Measurements from ENCODE around the gene C2orf49.

DNA sequence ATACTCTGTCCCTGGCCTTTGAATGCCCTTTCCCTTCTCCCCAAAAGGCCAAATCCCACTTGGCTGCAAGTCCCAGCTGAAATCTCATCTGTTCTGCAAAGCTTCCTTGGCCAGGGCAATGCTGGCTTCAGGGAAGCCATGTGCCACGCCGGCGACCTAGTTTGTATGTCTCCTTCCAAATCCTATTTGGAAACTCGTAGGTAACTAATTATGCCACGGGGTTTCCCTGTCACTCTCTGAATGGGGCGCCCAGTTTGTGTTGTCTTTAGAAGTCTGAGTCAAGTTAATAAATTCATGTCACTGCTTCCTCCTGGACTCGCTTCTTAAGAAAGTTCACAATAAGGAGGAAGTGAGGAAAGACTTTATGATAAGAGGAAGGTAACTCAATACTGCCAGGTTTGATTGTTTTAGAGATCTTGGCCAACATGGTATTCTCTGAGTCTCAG lies 42.4 kb downstream of the C2orf49 start:
- peak; percentile 10; the same call in 1 of the 2 replicates for TF ChIP-seq POLR2AphosphoS5 (IDR thresholded peaks at IDR 0.05; ENCODE audit: low read depth, low read length)
- TF ChIP-seq, protein P1, sequence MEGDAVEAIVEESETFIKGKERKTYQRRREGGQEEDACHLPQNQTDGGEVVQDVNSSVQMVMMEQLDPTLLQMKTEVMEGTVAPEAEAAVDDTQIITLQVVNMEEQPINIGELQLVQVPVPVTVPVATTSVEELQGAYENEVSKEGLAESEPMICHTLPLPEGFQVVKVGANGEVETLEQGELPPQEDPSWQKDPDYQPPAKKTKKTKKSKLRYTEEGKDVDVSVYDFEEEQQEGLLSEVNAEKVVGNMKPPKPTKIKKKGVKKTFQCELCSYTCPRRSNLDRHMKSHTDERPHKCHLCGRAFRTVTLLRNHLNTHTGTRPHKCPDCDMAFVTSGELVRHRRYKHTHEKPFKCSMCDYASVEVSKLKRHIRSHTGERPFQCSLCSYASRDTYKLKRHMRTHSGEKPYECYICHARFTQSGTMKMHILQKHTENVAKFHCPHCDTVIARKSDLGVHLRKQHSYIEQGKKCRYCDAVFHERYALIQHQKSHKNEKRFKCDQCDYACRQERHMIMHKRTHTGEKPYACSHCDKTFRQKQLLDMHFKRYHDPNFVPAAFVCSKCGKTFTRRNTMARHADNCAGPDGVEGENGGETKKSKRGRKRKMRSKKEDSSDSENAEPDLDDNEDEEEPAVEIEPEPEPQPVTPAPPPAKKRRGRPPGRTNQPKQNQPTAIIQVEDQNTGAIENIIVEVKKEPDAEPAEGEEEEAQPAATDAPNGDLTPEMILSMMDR (IDR thresholded peaks at IDR 0.05): no peak
- TF ChIP-seq, protein P2, sequence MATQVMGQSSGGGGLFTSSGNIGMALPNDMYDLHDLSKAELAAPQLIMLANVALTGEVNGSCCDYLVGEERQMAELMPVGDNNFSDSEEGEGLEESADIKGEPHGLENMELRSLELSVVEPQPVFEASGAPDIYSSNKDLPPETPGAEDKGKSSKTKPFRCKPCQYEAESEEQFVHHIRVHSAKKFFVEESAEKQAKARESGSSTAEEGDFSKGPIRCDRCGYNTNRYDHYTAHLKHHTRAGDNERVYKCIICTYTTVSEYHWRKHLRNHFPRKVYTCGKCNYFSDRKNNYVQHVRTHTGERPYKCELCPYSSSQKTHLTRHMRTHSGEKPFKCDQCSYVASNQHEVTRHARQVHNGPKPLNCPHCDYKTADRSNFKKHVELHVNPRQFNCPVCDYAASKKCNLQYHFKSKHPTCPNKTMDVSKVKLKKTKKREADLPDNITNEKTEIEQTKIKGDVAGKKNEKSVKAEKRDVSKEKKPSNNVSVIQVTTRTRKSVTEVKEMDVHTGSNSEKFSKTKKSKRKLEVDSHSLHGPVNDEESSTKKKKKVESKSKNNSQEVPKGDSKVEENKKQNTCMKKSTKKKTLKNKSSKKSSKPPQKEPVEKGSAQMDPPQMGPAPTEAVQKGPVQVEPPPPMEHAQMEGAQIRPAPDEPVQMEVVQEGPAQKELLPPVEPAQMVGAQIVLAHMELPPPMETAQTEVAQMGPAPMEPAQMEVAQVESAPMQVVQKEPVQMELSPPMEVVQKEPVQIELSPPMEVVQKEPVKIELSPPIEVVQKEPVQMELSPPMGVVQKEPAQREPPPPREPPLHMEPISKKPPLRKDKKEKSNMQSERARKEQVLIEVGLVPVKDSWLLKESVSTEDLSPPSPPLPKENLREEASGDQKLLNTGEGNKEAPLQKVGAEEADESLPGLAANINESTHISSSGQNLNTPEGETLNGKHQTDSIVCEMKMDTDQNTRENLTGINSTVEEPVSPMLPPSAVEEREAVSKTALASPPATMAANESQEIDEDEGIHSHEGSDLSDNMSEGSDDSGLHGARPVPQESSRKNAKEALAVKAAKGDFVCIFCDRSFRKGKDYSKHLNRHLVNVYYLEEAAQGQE (IDR thresholded peaks at IDR 0.05; ENCODE audit: insufficient read depth in 1 of 2, low read depth in 2 of 2, low read length in 1 of 2): no peak

Measured in Panc1 (cell line).